KMS-11 (cell line): Measurements from ENCODE around the gene TULP4.
"Not testable (repeated sequence)": the region's sequence is repeated elsewhere in the genome, so short reads cannot be mapped to it uniquely, and the experiment has no call there.

Experiments
- H2AFZ ChIP-seq: fragments of 200-600 bp; sonication (generic); 2 replicates; pipeline ENCODE4 v1.6.1; 2016; ENCODE audit warnings: antibody characterized with exemption, mixed run types, low read depth
- H3K27ac ChIP-seq: fragments of 200-600 bp; sonication (generic); 2 replicates; pipeline ENCODE4 v1.6.1; 2016; ENCODE audit warnings: mild to moderate bottlenecking, mixed run types
- H3K27me3 ChIP-seq: fragments of 200-600 bp; sonication (generic); 2 replicates; pipeline ENCODE4 v1.6.1; 2017; ENCODE audit warnings: mild to moderate bottlenecking, low read depth, mixed run types, moderate library complexity; ENCODE audit not compliant: insufficient read depth
- H3K36me3 ChIP-seq: fragments of 200-600 bp; sonication (generic); 2 replicates; pipeline ENCODE4 v1.6.1; 2017; ENCODE audit warnings: mild to moderate bottlenecking, mixed run types; ENCODE audit not compliant: insufficient read depth
- H3K4me1 ChIP-seq: fragments of 200-600 bp; sonication (generic); 2 replicates; pipeline ENCODE4 v1.6.1; 2016; ENCODE audit warnings: mild to moderate bottlenecking, low read depth, mixed run types; ENCODE audit not compliant: poor library complexity, severe bottlenecking
- H3K4me2 ChIP-seq: fragments of 200-600 bp; sonication (generic); 2 replicates; pipeline ENCODE4 v1.7.0; 2016; ENCODE audit warnings: mild to moderate bottlenecking, mixed run types
- H3K4me3 ChIP-seq: fragments of 200-600 bp; sonication (generic); IDR thresholded peaks from 2 replicates; pipeline ENCODE4 v1.6.1; 2017; ENCODE audit warnings: low read depth, low read length, mixed read lengths; ENCODE audit not compliant: insufficient read depth
- H3K79me2 ChIP-seq: fragments of 200-600 bp; sonication (generic); 2 replicates; pipeline ENCODE4 v1.6.1; 2016; ENCODE audit warnings: low read depth, mixed run types; ENCODE audit not compliant: insufficient read depth
- H3K9ac ChIP-seq: fragments of 200-600 bp; sonication (generic); 2 replicates; pipeline ENCODE4 v1.6.1; 2016; ENCODE audit warnings: mild to moderate bottlenecking, mixed run types
- H4K20me1 ChIP-seq: fragments of 200-600 bp; sonication (generic); 2 replicates; pipeline ENCODE4 v1.6.1; 2016; ENCODE audit warnings: mild to moderate bottlenecking, mixed run types; ENCODE audit not compliant: insufficient read depth
- CTCF ChIP-seq: fragments of 200-600 bp; sonication (generic); conservative IDR thresholded peaks from 2 replicates; pipeline ENCODE4 v1.6.1; 2017; ENCODE audit warnings: low read depth, mild to moderate bottlenecking, antibody characterized with exemption, low read length, moderate library complexity, mixed read lengths

The TULP4 gene

DNA sequence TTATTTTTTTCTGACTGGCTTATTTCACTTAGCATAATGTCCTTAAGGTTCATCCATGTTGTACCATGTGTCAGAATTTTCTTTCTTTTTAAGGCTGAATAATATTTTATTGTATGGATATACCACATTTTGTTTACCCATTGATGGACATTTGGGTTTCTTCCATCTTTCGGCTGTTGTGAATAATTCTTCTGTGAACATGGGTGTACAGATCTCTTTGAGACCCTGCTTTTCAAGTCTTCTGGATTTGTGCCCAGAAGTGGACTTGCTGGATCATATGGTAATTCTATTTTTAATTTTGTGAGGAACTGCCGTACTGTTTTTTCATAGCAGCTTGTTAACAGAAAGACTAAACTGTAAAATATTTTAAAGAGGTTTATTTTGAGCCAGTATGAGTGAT lies 153.0 kb downstream of the TULP4 start:
- no peak overlapping the region for H3K27ac ChIP-seq
- no peaks in the 10 kb centered on the region for H3K79me2 ChIP-seq
- TF ChIP-seq CTCF: no peak
- no peaks in the 10 kb centered on the region for H3K4me1 ChIP-seq
- H3K27me3 ChIP-seq: no peaks in the 10 kb centered on the region
- H2AFZ ChIP-seq: no peak overlapping the region
- H3K36me3 ChIP-seq: 0 out of 2 replicates have a peak, but pooled peaks cover 4% of the 10 kb centered on the region
- no peak overlapping the region for H3K9ac ChIP-seq
- H3K4me3 ChIP-seq: no peak overlapping the region
- H3K4me2 ChIP-seq: no peak overlapping the region
- no peaks in the 10 kb centered on the region for H4K20me1 ChIP-seq

GRCh38 chr6:158465747-158466146 lies 153.5 kb downstream of the TULP4 start:
- Histone ChIP-seq H3K4me2 (no peak overlapping the region), H3K4me1 (no peaks in the 10 kb centered on the region), H3K9ac (no peak overlapping the region), H3K36me3 (0 out of 2 replicates have a peak, but pooled peaks cover 4% of the 10 kb centered on the region), H3K79me2 (no peaks in the 10 kb centered on the region), H4K20me1 (no peaks in the 10 kb centered on the region), H2AFZ (no peak overlapping the region), H3K27me3 (no peaks in the 10 kb centered on the region), H3K4me3 (no peak overlapping the region), H3K27ac (no peak overlapping the region)
- no peak for TF ChIP-seq CTCF

DNA sequence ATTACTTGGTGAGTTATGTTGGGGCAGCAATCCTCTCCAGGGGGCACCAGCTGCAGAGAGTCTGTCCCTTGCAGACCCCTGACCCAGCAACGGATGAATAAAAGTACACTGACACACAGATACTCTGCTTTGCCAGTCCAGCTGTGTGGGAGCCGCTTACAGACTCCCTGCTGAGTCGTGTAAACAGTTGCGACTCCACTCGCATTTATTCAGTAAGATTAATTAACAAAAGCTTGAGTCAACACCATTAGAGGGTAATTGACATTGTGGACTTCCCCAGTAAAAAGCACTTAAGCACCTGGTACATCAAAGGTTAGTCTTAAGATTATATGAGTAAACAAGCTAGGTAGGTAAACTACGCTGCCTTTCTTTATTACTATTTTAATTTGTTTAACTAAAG lies 155.7 kb downstream of the TULP4 start:
- H3K36me3 ChIP-seq: 0 out of 2 replicates have a peak, but pooled peaks cover 4% of the 10 kb centered on the region
- no peaks in the 10 kb centered on the region for H3K79me2 ChIP-seq
- no peaks in the 10 kb centered on the region for H3K4me1 ChIP-seq
- no peak for TF ChIP-seq CTCF
- H3K4me3 ChIP-seq: no peak overlapping the region
- no peaks in the 10 kb centered on the region for H3K27me3 ChIP-seq
- no peak overlapping the region for H2AFZ ChIP-seq
- no peak overlapping the region for H3K4me2 ChIP-seq
- H3K27ac ChIP-seq: no peak overlapping the region
- no peaks in the 10 kb centered on the region for H4K20me1 ChIP-seq
- H3K9ac ChIP-seq: no peak overlapping the region

GRCh38 chr6:158468666-158469065 lies 156.4 kb downstream of the TULP4 start:
- H2AFZ ChIP-seq: no peak overlapping the region
- no peak overlapping the region for H3K9ac ChIP-seq
- no peak overlapping the region for H3K27ac ChIP-seq
- no peaks in the 10 kb centered on the region for H3K79me2 ChIP-seq
- H4K20me1 ChIP-seq: no peaks in the 10 kb centered on the region
- no peaks in the 10 kb centered on the region for H3K27me3 ChIP-seq
- H3K4me3 ChIP-seq: no peak overlapping the region
- H3K4me2 ChIP-seq: no peak overlapping the region
- H3K4me1 ChIP-seq: no peaks in the 10 kb centered on the region
- TF ChIP-seq CTCF: no peak
- 0 out of 2 replicates have a peak, but pooled peaks cover 4% of the 10 kb centered on the region for H3K36me3 ChIP-seq

DNA sequence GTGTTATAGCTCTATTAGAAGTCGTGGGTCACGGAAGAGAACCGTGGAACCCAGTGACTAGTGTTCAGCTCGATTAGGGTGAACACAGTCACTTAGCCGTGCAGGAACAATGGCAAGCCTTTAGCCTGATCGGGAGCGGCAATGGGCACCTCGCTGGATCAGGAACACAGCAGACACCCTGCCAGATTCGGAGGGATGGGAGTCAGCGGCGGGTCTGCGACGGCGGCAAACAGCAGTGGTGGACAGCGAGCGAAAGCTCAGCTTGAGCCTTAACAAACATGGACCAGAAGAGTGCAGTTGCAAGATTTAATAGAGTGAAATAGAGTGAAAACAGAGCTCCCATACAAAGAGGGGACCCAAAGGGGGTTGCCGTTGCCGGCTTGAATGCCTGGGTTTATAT lies 157.8 kb downstream of the TULP4 start:
- not testable (repeated sequence) for H3K36me3 ChIP-seq, H3K79me2 ChIP-seq, H4K20me1 ChIP-seq, H3K9ac ChIP-seq, H3K4me2 ChIP-seq, H2AFZ ChIP-seq, H3K27me3 ChIP-seq, H3K4me1 ChIP-seq, H3K4me3 ChIP-seq, H3K27ac ChIP-seq
